Adrenal gland (tissue), 12 donors: Measurements from ENCODE around the gene EDNRA. TPM values are rescaled to one million over a fixed set of nuclear protein-coding genes. Genes with fewer than 3 reads are reported as not detected.

ENCODE experiments used
- DNase-seq, 7 donors: peaks; one replicate each; pipeline ENCODE4 v3.0.0-alpha.2; 2019 to 2020
- H3K27ac ChIP-seq, 5 donors: fragments of 200-600 bp; sonication (generic) in 4 of 5; 1 replicate in 3 of 5; 2 replicates in 2 of 5; pipeline versions ENCODE4 v1.5.1 to v1.8.0; 2016 to 2020; ENCODE audit warnings: mild to moderate bottlenecking in 1 of 5
- H3K27me3 ChIP-seq: fragments of 200-600 bp; 2 replicates; pipeline ENCODE4 v1.8.0; 2021
- H3K36me3 ChIP-seq, 2 donors: fragments of 200-600 bp; replicated peaks in 1 of 2; 1 replicate in 1 of 2; 2 replicates in 1 of 2; pipeline versions ENCODE4 v1.5.1 to v1.8.0; 2018 to 2022
- H3K4me1 ChIP-seq, 2 donors: fragments of 200-600 bp; replicated peaks in 1 of 2; 1 replicate in 1 of 2; 2 replicates in 1 of 2; pipeline versions ENCODE4 v1.5.1 to v1.8.0; 2018 to 2021
- H3K4me3 ChIP-seq, 4 donors: fragments of 200-600 bp; sonication (generic) in 3 of 4; one replicate each; pipeline ENCODE4 v1.5.1; 2016 to 2018
- H3K9me3 ChIP-seq, 3 donors: fragments of 200-600 bp; sonication (generic) in 1 of 3; replicated peaks in 1 of 3; 1 replicate in 2 of 3; 2 replicates in 1 of 3; pipeline versions ENCODE4 v1.5.1 to v1.8.0; 2016 to 2021
- POLR2A ChIP-seq, 2 donors: fragments of 450-650 bp; IDR thresholded peaks; one replicate each; pipeline ENCODE4 v1.6.1; 2017; ENCODE audit warnings: antibody characterized with exemption in 2 of 2, mild to moderate bottlenecking in 2 of 2, moderate library complexity in 1 of 2
- WGBS, 4 donors: extraction: QIAGEN DNeasy Blood & Tissue Kit in 2 of 4; methylation state at CpG; one replicate each; pipeline versions ENCODE4 v1.1.5 to v1.1.7; 2013 to 2017; 5-methylcytosine and 5-hydroxymethylcytosine counted together
- intact Hi-C, 2 donors: fragments of 100-400 bp; cut with DNase I; formaldehyde crosslinking; loops; one replicate each; pipeline versions ENCODE4 v1.14.1 to v1.15.0; 2022 to 2023
- polyA plus RNA-seq, 3 donors: library from polyadenylated mRNA; stranded (reverse); fragments of 200-250 nt in 2 of 3; fragments of 350-450 nt in 1 of 3; fragmentation: Illumina TruSeq in 1 of 3; extraction: RNeasy Lipid Tissue Mini Kit (QIAGEN cat#74804) in 1 of 3; gene quantifications; one replicate each; pipeline ENCODE4 v1.2.3, GENCODE V29; 2013 to 2014
- total RNA-seq, 9 donors: library from RNA; depleted of rRNA in 4 of 9; stranded (reverse); fragments of >200 nt in 4 of 9; fragments of 120-200 nt in 1 of 9; fragmentation: NEBNext Ultra II Directional in 1 of 9; extraction: Animal tissue kit (Norgen Biotek cat#: 25700) in 1 of 9; gene quantifications; one replicate each; pipeline versions ENCODE4 v1.1.0 to v1.2.4, GENCODE V29; 2013 to 2023
- TF ChIP-seq, protein P1 (sequence below), 6 experiments: fragments of 450-650 bp in 4 of 6; fragments of 200-600 bp in 2 of 6; sonication (generic) in 1 of 6; IDR thresholded peaks; 1 replicate in 5 of 6; 2 replicates in 1 of 6; pipeline versions ENCODE4 v1.5.1 to v1.8.0; 2016 to 2021; ENCODE audit warnings: antibody characterized with exemption in 6 of 6, mild to moderate bottlenecking in 2 of 6, moderate library complexity in 1 of 6
- donor health status: healthy with polysubstance abuse.
- donor health status: Bipolar disorder and iron deficiency.
- donor health status: DM: yes; HTN: yes; CAD: no.
- donor health status: DM: no; HTN: no; CAD: no.
- donor health status: DM: no; HTN: no; CAD: no.
- donor health status: DM: yes; HTN: yes; CAD: no.

EDNRA gene
- total and polyA plus RNA-seq, 12 donors = 1.6 to 9.7 (median 4.5) TPM

DNA sequence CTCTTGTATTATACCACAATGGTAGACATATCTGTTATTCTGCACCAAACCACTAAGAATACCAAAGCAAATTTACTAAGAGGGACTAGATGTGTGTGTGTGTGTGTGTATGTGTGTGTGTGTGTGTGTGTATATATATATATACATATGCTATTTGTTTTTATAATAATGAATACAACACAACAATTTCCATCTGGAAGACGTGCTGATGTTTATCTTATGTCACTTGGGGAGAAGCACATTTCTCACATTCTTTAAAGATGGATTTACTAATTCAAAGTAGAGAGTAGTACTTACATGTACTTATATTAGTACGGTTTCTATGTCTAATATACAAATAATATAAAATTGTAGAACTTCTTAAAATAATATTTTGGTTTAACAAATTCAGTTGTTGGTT, 52.0 kb downstream of the EDNRA start:
- H3K27ac ChIP-seq = no peak overlapping the region
- H3K36me3 ChIP-seq = no peaks in the 10 kb centered on the region
- no peak for DNase-seq
- 50 to 67% (median 55%) methylated on average over 2 of the region's 2 CpGs for WGBS, 4 donors
- no peaks in the 10 kb centered on the region for H3K27me3 ChIP-seq
- H3K4me3 ChIP-seq = no peak overlapping the region
- intact Hi-C loops = no loop called here
- H3K4me1 ChIP-seq = no peaks in the 10 kb centered on the region
- TF ChIP-seq, protein P1, sequence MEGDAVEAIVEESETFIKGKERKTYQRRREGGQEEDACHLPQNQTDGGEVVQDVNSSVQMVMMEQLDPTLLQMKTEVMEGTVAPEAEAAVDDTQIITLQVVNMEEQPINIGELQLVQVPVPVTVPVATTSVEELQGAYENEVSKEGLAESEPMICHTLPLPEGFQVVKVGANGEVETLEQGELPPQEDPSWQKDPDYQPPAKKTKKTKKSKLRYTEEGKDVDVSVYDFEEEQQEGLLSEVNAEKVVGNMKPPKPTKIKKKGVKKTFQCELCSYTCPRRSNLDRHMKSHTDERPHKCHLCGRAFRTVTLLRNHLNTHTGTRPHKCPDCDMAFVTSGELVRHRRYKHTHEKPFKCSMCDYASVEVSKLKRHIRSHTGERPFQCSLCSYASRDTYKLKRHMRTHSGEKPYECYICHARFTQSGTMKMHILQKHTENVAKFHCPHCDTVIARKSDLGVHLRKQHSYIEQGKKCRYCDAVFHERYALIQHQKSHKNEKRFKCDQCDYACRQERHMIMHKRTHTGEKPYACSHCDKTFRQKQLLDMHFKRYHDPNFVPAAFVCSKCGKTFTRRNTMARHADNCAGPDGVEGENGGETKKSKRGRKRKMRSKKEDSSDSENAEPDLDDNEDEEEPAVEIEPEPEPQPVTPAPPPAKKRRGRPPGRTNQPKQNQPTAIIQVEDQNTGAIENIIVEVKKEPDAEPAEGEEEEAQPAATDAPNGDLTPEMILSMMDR (IDR thresholded peaks at IDR 0.05) = no peak
- no peak for TF ChIP-seq POLR2A (IDR thresholded peaks at IDR 0.05)
- H3K9me3 ChIP-seq = no peaks in the 10 kb centered on the region

DNA sequence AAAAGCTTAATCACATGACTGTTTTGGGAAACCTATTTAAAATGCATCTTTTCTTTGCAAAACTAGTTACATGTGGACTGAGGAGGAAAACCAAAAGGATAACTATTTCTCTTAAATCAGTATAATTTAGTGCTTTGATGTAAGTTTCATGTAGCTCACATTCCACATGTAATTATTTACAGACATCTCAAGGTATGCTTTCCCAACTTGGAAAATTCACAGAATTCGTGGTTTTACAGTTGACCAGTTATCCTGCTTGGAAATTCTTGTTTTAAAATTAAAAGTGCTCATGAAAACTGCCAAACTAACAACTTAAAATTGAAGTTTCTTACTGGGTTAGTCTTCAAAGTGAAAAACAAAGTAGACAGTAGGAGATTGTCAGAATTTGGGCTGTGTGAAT, 52.4 kb downstream of the EDNRA start:
- intact Hi-C loops = no loop called here
- Histone ChIP-seq H3K4me3 (no peak overlapping the region), H3K9me3 (no peaks in the 10 kb centered on the region), H3K27me3 (no peaks in the 10 kb centered on the region), H3K27ac (no peak overlapping the region), H3K36me3 (no peaks in the 10 kb centered on the region), H3K4me1 (no peaks in the 10 kb centered on the region)
- no peak for DNase-seq
- TF ChIP-seq POLR2A (IDR thresholded peaks at IDR 0.05) = no peak
- TF ChIP-seq, protein P1 (IDR thresholded peaks at IDR 0.05) = no peak
- WGBS, 4 donors = 64 to 78% (median 70%) methylated on average over 1 of the region's 1 CpG

DNA sequence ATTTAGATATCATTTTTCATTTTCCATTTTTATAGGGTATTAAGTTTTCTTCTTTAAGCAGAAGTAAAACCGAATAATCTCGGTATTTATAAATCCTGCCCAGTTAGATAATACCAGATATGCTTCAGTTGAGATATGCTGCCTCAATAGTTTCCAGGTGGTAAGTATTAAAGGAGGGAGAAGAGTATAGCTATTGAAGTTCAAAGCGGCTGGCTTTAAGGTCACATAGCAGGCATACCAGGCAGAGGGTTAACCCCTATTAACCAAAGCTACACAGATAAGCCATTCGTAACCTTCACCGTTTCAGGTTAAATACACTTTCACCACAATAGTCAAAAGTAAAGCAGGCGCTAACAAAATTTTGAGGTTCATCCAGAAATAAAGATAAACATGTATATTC, 54.2 kb downstream of the EDNRA start:
- Histone ChIP-seq H3K9me3 (no peaks in the 10 kb centered on the region), H3K27me3 (no peaks in the 10 kb centered on the region), H3K4me1 (no peaks in the 10 kb centered on the region), H3K27ac (no peak overlapping the region), H3K4me3 (no peak overlapping the region), H3K36me3 (no peaks in the 10 kb centered on the region)
- 73 to 83% (median 79%) methylated on average over 6 of the region's 6 CpGs for WGBS, 4 donors
- no peak for TF ChIP-seq POLR2A (IDR thresholded peaks at IDR 0.05)
- TF ChIP-seq, protein P1 (IDR thresholded peaks at IDR 0.05) = no peak
- no peak for DNase-seq
- intact Hi-C loops = no loop called here

DNA sequence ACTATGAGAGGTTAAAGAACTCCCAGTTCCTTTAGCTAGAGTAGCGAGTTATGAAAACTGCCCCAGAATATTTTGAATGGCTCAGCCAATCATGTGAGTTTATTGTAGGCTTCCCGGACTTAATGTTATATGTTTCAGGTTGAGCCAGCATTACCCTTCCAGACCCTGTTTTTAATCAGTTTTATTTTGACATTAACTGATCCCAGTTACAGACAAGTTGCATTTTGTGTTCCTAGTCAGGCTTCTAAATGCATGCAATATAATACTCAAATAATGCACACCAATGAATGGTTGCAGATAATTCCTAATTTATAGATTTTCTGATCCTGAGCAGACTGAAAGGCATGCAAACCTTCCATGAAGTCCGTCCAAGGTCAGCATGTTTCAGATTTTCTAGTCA, 57.8 kb downstream of the EDNRA start:
- H3K27ac ChIP-seq = no peak overlapping the region
- no peak for TF ChIP-seq POLR2A (IDR thresholded peaks at IDR 0.05)
- TF ChIP-seq, protein P1 (IDR thresholded peaks at IDR 0.05) = no peak
- WGBS, 4 donors = 61 to 68% (median 65%) methylated on average over 3 of the region's 3 CpGs
- no peaks in the 10 kb centered on the region for H3K27me3 ChIP-seq
- no peak overlapping the region for H3K4me3 ChIP-seq
- intact Hi-C loops = no loop called here
- H3K4me1 ChIP-seq = no peaks in the 10 kb centered on the region
- no peak for DNase-seq
- H3K36me3 ChIP-seq = no peaks in the 10 kb centered on the region
- no peaks in the 10 kb centered on the region for H3K9me3 ChIP-seq
